ENCODE data around the gene TMEM204.

TMEM204 gene

DNA sequence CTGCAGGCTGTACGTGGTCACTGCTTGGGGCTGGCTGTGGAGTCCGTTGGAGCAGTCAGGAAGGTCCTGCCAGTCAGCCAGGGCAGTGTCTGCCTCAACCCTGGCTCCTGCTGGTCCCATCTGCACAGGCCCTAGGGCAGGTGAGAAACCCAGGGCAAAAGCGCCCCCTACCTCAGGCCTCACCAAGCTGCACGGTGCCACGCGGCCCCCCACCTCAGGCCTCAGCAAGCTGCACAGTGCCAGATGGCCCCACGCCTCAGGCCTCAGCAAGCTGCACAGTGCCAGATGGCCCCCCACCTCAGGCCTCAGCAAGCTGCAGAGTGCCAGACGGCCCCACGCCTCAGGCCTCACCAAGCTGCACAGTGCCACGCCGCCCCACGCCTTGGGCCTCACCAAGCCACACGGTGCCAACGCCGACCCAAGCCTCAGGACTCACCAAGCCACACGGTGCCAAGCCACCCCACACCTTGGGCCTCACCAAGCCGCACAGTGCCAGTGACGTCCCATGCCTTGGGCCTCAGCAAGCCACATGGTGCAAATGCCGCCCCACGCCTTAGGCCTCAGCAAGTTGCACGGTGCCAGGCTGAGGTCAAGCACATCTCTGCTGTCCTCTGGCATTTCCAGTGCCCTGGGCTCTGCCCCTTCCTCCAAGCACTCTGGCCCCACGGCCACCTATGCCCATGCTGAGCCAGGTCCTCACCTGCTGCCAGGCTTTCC, 5.5 kb downstream of the TMEM204 start:
- no peak for DNase-seq (ENCODE audit: low read depth, low spot score)

GRCh38 chr16:1539720-1540555, 6.5 kb downstream of the TMEM204 start:
- DNase-seq (ENCODE audit: low read depth, low spot score): no peak

- DNase-seq (ENCODE audit: low read depth, low spot score): no peak
Observed at GRCh38 chr16:1540556-1540855, 7.0 kb downstream of the TMEM204 start.

- DNase-seq (ENCODE audit: low read depth, low spot score): no peak
Observed at GRCh38 chr16:1541293-1542165, 8.1 kb downstream of the TMEM204 start.

DNA sequence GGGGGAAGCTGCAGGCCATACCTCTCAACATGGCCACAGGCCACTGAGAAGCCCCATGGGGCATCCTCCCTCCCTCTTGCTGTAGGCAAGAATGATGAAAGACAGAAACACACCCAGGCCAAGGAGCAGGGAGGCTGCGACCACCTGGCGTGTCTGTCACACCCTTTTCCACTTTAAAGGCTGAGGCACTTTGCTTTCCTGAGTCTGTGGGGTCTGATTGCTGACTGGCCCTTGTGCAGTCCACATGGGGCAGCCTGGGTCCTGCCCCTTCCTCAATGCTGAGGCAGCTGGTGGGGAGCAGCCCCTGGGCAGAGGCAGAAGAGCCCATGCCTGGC, 8.7 kb downstream of the TMEM204 start:
- DNase-seq (ENCODE audit: low read depth, low spot score): no peak

DNA sequence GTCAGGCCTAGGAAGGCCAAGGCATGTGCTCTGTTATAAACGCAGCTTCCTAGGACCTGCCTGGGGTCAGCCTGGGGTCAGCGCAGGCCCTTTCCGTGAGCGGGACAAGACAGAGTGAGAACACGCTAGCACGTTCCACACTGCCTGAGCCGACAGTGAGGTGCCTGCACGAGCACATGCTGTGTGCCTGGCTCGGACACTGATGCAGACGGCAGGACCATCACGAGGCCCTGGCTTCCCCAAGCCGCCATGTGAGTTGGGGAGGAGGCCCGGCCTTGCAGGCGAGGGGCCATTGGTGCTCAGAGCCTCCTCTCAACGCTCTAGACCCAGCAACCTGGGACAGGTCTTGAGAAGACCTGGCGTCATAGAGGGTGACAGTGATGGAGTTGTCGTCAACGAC, 9.1 kb downstream of the TMEM204 start:
- no peak for DNase-seq (ENCODE audit: low read depth, low spot score)

GRCh38 chr16:1543085-1543896, 9.8 kb downstream of the TMEM204 start:
- peak; percentile 44 for DNase-seq (ENCODE audit: low read depth, low spot score)

DNA sequence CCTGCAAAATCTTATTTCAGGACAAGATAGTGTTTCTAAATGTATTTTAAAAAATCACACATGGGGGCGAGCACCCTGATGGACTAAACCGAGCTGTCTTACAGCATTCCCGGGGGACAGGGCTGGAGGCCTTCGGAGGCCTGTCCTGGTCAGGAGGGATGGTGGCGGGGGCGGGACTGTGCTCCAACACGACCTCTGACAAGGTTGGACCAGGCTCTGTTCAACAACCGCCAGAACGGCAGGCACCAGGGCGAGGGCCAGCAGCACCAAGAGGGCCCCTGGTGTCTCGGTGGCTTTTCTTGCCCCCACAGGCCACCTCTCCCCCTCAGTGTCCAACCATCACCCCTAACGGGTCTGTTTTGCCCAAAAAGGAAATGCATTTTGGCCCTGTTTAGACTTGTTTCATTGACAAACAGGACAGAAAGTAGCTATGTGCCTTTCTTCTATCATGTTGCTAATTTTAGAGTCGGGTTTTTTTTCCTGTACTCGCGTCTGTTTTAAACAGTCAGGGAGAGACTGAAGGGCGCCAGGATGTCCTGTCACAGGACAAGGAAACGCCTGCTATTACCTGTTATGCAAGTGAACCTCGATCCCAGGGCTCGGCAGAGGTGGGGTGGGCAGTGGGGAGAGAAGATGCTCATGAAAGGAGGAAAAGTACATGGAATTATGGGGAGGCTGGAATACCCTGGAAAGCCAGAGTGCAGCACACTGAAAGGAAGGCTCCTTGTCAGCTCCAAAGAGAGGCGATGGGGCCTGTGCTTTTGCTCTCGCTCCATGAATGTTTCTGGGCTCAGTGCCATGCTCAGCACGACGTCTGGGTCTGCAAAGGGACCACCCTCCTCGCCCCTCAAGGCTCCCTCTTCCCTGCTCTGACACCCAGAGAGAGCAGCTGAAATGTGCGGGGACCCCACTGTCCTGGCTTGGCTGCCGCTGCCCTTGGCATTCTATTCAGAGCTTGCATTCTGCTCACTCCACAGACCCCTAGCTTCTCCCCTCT, 11.9 kb downstream of the TMEM204 start:
- DNase-seq (ENCODE audit: low read depth, low spot score): no peak

DNA sequence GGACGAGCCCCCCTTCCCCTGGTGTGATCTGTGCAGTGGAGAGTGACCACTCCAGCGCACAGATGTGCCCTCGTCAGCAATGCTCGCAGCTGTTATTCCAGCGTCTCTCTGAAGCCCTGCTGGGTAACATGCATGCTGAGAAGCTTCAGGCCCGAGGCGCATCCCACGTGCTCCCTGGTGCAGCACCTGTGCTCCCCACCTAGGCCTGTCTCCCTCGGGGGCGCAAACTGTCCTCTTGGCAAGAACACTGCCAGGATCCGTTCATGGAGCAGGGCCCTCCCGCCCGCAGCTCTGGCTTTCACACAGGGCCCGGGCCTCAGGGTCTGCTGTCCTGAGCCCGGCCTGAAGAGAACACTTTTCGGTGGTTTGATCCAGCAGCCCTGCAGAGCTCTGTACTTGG, 13.0 kb downstream of the TMEM204 start:
- DNase-seq (ENCODE audit: low read depth, low spot score): no peak

DNA sequence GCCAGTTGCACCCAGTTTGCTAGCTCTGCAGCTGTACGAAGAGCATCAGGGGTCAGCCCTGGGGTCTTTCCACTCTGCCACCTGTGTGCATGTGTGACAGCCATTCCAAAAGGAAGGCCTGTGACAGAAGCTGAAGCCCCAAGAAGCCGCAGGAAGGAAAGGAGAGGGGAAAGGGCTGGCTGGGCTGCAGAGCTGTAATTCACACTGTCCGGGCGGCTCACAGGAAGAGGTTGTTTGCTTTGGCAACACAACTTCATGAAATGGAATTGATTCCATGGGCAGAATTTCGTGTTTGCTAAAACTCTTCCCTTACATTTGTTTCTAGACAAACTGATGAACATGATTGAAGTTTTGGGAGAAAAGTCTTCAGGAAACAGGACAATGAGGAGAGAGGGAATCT, 14.8 kb downstream of the TMEM204 start:
- no peak for DNase-seq (ENCODE audit: low read depth, low spot score)

DNA sequence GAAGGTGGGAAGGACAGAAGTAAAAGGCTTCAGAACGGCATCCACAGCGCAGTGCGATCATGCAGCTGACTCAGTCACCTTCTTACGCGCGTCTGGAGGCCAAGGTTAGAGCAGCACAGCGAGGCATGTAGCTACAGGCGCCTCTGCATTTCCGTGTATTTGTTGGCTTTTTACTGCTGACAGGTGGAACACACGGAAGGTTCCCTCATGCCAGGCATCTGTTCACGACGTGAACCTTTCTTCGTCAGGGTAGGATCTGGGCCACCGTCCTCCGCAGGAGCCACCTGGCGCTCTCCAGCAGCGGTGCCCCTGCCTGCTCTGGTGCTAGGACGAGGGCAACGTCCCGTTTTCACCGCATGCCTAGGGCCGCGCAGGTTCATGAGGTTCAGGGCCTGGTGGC, 15.3 kb downstream of the TMEM204 start:
- no peak for DNase-seq (ENCODE audit: low read depth, low spot score)

GRCh38 chr16:1550069-1550468, 16.6 kb downstream of the TMEM204 start:
- DNase-seq (ENCODE audit: low read depth, low spot score): no peak

DNA sequence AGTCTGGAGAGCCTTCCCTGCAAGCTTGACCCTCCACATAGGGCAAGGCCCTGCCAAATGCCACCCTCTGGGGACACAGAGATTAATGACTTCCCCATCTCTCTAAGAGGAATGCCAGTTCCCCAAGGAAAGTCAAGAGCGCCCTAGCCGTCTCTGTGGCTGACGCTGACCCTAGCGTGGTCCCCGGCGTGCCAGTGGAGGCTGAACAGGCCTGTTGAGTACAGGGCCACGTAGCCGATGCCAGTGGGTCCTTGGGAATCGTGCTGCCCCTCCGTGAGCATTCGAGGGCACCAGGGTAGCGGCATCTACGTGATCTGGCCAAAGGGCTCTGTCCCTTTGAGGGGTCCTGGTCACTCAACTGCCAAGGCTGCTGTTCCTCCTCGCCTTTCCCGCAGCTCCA, 17.2 kb downstream of the TMEM204 start:
- DNase-seq (ENCODE audit: low read depth, low spot score): no peak

- DNase-seq (ENCODE audit: low read depth, low spot score): no peak
Observed at GRCh38 chr16:1551166-1551565, 17.7 kb downstream of the TMEM204 start.

DNA sequence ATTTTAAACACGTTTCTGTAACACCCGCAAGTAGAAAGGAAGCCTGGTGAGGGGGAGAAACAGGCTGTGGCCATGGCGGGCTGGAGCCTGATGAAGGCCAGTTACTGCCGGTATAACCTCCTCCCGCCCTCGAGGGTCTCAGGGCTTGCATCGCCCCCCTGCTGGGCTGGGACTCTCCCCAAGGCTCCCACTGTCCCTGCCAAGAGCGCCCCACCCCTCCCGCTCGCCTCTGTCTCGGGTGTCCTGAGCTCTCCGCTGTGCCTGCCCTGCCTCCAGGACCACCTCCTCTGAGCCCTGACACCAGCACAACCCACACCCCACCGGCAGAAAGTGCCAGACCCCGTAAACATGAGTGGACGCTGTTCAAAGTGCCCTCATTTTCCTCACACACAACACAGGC, 18.7 kb downstream of the TMEM204 start:
- DNase-seq (ENCODE audit: low read depth, low spot score): no peak

DNA sequence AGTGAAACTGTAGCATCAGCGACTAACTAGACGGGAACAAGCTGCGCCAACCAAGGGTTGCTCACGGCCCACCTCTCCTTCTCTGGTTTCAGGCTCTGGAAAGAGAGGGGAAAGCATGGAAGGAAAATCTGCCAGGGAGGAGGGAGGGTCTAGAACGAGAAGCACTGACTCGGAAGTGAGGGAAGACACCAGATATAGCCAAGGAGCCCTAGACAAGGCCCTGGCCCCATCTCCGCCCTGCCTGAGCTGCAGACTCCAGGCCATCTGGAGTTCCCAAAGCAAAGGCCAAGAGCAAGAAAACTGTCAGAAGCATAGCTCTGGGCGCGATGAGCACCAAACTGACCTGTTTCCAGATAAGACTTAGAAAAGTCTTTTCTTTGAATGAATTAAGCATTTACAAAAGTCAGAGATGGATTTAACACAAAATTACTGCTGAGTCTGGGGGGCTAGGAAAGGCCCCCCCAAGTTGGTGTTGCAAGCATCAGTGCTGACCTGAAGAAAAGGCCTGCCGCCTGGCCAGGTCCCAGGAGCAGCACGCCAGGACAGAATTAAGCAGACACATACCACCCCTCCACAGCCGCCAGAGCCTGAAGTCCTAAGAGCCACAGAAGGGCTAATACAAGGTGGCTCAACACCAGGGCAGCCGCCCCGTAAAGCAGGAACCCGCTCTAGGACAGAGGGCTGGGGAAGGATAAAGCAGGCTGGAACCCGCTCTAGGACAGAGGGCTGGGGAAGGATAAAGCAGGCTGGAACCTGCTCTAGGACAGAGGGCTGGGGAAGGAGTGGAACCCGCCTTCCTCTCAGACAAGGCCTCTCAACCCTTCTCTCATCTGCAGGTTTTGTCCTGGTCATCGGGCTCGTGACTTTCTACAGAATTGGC, 20.7 kb downstream of the TMEM204 start:
- no peak for DNase-seq (ENCODE audit: low read depth, low spot score)

DNA sequence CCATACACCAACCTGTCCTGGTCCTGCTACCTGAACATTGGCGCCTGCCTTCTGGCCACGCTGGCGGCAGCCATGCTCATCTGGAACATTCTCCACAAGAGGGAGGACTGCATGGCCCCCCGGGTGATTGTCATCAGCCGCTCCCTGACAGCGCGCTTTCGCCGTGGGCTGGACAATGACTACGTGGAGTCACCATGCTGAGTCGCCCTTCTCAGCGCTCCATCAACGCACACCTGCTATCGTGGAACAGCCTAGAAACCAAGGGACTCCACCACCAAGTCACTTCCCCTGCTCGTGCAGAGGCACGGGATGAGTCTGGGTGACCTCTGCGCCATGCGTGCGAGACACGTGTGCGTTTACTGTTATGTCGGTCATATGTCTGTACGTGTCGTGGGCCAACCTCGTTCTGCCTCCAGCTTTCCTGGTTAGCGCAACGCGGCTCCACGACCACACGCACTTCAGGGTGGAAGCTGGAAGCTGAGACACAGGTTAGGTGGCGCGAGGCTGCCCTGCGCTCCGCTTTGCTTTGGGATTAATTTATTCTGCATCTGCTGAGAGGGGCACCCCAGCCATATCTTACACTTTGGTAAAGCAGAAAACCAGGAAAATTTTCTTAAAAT, 21.5 kb downstream of the TMEM204 start:
- DNase-seq (ENCODE audit: low read depth, low spot score): no peak

DNA sequence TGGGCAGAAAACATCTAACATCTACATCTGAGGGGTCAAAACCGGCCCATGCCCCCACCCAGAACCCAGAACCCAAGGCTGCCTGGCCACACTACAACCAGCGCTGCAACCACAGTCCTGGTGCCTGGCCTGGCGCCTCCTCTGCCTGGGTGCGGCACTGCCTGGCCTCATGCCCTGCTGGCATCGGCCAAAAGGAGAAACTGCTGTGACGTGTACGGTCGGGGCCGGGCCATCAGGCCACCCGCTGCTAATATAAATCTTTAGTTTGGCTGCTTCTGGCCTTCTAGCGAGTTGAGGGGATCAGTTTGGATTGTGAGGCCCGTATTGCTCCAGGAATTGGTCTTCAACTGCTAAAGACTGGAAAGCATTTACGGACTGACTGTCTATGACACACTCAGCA, 22.8 kb downstream of the TMEM204 start:
- no peak for DNase-seq (ENCODE audit: low read depth, low spot score)

GRCh38 chr16:1557074-1557473, 23.6 kb downstream of the TMEM204 start:
- DNase-seq (ENCODE audit: low read depth, low spot score): no peak

Measured in astrocyte of the hippocampus (primary cell).